Measurements from ENCODE around the gene PRELID1. TPM values are rescaled to one million over a fixed set of nuclear protein-coding genes. Genes with fewer than 3 reads are reported as not detected.

Gene PRELID1
- total and polyA plus RNA-seq, 10 of the 15 experiments (the other 5 are each of a cell fraction or from before 2014, with no cell fraction given) = 30.9 to 584 (median 254) TPM

DNA sequence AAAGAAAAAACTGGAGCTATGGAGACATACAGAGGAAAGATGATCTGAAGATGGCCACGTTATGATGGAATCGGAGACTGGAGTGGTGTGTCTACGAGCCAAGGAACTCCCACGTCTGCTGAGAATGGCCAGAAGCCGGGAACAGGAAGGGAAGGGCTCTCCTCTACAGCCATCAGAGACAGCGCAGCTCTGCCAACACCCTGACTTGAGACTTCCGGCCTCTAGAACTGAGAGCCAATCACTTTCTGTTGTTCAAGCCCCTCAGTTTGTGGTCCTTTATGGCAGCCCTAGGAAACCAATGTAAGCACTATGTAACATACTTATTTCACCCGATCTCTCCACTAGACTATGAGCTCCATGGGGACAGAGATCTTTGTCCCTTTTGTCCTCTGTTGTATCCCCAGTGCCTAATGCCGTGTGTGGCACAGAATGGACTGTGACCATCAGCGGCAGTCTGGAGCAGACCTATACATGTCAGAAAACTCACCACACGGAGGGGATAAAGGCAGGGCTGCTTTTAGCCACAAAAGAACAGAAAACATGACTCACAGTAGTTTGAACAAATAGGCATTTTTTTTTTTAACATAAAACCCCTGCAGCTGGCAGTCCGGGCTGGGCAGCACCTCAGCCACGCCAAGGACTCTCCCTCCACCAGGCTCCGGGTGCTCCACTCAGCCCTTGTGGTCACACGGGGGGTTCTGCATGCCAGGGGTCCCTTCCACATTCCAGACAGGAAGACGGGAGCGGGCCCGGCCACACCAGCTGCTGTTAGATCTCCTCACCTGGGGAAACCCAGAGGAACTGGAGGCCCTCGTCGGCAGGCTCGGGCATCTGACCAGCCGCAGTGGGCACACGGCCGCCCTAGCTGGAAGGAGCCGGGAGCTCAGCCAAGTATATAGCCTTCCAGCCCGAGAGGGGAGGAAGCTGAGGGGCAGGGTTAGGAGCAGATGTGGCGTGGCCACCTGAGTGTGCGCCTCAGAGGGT is 24.2 kb downstream of the PRELID1 start:
- Histone ChIP-seq H3K27me3 (replicated peaks in 1 of 2; ENCODE audit: control insufficient read depth in 2 of 2, insufficient read depth in 2 of 2, low read length in 1 of 2) (no peaks in the 10 kb centered on the region), H3K4me2 (ENCODE audit: control insufficient read depth, insufficient read depth) (no peak overlapping the region), H3K4me1 (ENCODE audit: control insufficient read depth, insufficient read depth, low read length) (no peaks in the 10 kb centered on the region), H4K20me1 (ENCODE audit: control insufficient read depth, insufficient read depth) (no peaks in the 10 kb centered on the region; the same call in 1 of the 2 replicates), H3K9me3 (replicated peaks; ENCODE audit: control insufficient read depth, insufficient read depth, low read length) (no peaks in the 10 kb centered on the region), H3K4me3 (no peak overlapping the region), H3K36me3 (ENCODE audit: control insufficient read depth in 2 of 2, insufficient read depth in 2 of 2, low read length in 1 of 2) (peaks cover 17% of the 10 kb centered on the region in 2 experiments), H2AFZ (ENCODE audit: control insufficient read depth, low read depth, low read length) (no peak overlapping the region), H3K27ac (ENCODE audit: control insufficient read depth, insufficient read depth) (no peak overlapping the region), H3K79me2 (ENCODE audit: control insufficient read depth, insufficient read depth, low read length) (no peaks in the 10 kb centered on the region), H3K9ac (ENCODE audit: control insufficient read depth, insufficient read depth, low read length) (no peak overlapping the region)
- ATAC-seq (no peak), FAIRE-seq (no peak), DNase-seq (ENCODE audit: low read depth, low spot score) (no peak)
- ChIA-PET SMC1A (ENCODE audit: uncharacterized antibody, unreplicated experiment) (interaction anchor here (0.6 to 1.5 kb wide), 4 partner anchors 9 to 85 kb away, joined by 3 read pairs; no protein-coding TSS in a partner anchor), RAD21 (ENCODE audit: unreplicated experiment) (interaction anchor here (1.0 kb wide), 1 partner anchor 62 kb away, joined by 4 read pairs; no protein-coding TSS in a partner anchor), POLR2A (interaction anchor here (0.9 kb wide), 1 partner anchor 18 kb away, joined by 3 read pairs; no protein-coding TSS in a partner anchor), CTCF (interaction anchor here (1.2 to 1.5 kb wide), 2 partner anchors 12 to 42 kb away, joined by 4 read pairs; no protein-coding TSS in a partner anchor)
- BruUV-seq (replicated peaks) = no TSS peak
- 87% methylated on average over 28 of the region's 28 CpGs for WGBS (ENCODE audit: insufficient coverage, insufficient replicate concordance, low lambda C conversion rate, missing lambda C conversion rate)
- intact Hi-C loops (cut with micrococcal nuclease; ENCODE audit: unreplicated experiment) (no loop called here), in situ Hi-C loops (cut with MboI) (no loop called here)
- TF ChIP-seq SREBF1 (IDR thresholded peaks at IDR 0.05; ENCODE audit: low read length) = no peak
- no peak for TF ChIP-seq ZNF622 (IDR thresholded peaks at IDR 0.05)
- TF ChIP-seq CHD4 (IDR thresholded peaks at IDR 0.05) = no peak
- TF ChIP-seq, protein P1, sequence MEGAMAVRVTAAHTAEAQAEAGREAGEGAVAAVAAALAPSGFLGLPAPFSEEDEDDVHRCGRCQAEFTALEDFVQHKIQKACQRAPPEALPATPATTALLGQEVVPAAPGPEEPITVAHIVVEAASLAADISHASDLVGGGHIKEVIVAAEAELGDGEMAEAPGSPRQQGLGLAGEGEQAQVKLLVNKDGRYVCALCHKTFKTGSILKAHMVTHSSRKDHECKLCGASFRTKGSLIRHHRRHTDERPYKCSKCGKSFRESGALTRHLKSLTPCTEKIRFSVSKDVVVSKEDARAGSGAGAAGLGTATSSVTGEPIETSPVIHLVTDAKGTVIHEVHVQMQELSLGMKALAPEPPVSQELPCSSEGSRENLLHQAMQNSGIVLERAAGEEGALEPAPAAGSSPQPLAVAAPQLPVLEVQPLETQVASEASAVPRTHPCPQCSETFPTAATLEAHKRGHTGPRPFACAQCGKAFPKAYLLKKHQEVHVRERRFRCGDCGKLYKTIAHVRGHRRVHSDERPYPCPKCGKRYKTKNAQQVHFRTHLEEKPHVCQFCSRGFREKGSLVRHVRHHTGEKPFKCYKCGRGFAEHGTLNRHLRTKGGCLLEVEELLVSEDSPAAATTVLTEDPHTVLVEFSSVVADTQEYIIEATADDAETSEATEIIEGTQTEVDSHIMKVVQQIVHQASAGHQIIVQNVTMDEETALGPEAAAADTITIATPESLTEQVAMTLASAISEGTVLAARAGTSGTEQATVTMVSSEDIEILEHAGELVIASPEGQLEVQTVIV (IDR thresholded peaks at IDR 0.05; ENCODE audit: borderline replicate concordance, partially characterized antibody) = no peak
- TF ChIP-seq PAX8 (IDR thresholded peaks at IDR 0.05) = no peak
- no peak for TF ChIP-seq TCF3 (IDR thresholded peaks at IDR 0.05; ENCODE audit: borderline replicate concordance, insufficient read depth, low read depth, low read length)
- no peak for TF ChIP-seq KLF5 (IDR thresholded peaks at IDR 0.05; ENCODE audit: partially characterized antibody)
- TF ChIP-seq, protein P2, sequence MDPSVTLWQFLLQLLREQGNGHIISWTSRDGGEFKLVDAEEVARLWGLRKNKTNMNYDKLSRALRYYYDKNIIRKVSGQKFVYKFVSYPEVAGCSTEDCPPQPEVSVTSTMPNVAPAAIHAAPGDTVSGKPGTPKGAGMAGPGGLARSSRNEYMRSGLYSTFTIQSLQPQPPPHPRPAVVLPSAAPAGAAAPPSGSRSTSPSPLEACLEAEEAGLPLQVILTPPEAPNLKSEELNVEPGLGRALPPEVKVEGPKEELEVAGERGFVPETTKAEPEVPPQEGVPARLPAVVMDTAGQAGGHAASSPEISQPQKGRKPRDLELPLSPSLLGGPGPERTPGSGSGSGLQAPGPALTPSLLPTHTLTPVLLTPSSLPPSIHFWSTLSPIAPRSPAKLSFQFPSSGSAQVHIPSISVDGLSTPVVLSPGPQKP (IDR thresholded peaks at IDR 0.05; ENCODE audit: low read depth, low read length) = no peak
- no peak for TF ChIP-seq CBX5 (IDR thresholded peaks at IDR 0.05; ENCODE audit: low read depth)
- TF ChIP-seq, protein P3, sequence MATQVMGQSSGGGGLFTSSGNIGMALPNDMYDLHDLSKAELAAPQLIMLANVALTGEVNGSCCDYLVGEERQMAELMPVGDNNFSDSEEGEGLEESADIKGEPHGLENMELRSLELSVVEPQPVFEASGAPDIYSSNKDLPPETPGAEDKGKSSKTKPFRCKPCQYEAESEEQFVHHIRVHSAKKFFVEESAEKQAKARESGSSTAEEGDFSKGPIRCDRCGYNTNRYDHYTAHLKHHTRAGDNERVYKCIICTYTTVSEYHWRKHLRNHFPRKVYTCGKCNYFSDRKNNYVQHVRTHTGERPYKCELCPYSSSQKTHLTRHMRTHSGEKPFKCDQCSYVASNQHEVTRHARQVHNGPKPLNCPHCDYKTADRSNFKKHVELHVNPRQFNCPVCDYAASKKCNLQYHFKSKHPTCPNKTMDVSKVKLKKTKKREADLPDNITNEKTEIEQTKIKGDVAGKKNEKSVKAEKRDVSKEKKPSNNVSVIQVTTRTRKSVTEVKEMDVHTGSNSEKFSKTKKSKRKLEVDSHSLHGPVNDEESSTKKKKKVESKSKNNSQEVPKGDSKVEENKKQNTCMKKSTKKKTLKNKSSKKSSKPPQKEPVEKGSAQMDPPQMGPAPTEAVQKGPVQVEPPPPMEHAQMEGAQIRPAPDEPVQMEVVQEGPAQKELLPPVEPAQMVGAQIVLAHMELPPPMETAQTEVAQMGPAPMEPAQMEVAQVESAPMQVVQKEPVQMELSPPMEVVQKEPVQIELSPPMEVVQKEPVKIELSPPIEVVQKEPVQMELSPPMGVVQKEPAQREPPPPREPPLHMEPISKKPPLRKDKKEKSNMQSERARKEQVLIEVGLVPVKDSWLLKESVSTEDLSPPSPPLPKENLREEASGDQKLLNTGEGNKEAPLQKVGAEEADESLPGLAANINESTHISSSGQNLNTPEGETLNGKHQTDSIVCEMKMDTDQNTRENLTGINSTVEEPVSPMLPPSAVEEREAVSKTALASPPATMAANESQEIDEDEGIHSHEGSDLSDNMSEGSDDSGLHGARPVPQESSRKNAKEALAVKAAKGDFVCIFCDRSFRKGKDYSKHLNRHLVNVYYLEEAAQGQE (IDR thresholded peaks at IDR 0.05; ENCODE audit: low read depth, low read length) = no peak
